GM21786 (cell line): ENCODE measurements around the gene FUS.

Experiments
- ATAC-seq: cut with Tn5 transposase; IDR thresholded peaks from one replicate; pipeline ENCODE4 v1.9.1; 2021; ENCODE audit not compliant: unreplicated experiment

Gene FUS

DNA sequence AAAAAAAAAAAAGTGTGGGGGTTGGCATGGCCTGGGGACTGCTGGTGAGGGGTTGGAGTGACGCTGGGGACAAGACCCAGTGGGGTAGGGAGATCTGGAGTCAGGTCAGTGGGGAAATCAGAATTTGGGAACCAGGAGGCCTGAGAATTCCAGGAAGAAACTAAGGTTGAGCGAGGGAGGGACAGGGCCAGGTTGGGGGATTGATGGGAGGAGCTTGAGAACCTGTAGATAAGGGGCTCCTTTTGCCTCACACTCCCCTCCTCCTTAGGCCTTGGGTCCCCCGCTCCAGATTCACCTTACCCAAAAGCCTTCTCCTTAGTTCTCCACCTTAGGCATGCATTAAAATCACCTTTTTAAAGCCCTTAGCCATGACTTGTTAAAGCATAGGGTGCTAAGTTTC lies 45.3 kb downstream of the FUS start:
- no peak for ATAC-seq

DNA sequence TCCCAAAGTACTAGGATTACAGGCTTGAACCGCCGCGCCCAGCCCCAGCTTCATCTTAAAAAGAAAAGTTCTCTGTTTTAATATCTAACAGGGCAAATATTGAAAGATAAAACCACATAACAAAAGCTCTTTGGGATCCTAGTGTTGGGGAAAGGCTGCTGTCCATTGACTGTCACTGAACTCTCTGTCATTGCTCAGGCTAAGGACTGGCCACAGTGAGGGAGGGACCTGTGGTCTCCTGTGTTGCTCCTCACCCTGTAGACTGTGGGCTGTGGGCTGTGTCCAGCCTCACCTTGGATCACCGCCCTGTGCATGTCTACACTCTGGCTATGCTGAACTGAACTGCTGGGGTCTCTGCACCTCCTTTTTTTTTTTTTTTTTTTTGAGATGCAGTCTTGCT lies 48.3 kb downstream of the FUS start:
- no peak for ATAC-seq

DNA sequence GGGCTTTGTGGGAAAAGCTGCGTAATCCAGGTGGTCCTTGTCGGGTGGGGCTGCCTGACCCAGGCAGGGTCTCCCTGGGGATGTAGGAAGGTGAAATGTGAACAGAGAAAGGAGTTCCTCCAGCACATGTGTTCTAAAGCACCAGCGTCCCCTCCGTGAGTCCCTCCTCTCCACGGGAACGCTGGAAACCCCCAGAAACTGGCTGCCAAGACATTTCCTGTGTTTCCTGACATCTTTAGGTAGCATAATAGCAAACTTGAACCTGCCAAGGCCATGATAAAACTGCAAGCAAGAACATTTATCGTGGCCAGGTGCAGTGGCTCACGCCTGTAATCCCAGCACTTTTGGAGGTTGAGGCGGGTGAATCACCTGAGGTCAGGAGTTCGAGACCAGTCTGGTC lies 49.6 kb downstream of the FUS start:
- no peak for ATAC-seq

DNA sequence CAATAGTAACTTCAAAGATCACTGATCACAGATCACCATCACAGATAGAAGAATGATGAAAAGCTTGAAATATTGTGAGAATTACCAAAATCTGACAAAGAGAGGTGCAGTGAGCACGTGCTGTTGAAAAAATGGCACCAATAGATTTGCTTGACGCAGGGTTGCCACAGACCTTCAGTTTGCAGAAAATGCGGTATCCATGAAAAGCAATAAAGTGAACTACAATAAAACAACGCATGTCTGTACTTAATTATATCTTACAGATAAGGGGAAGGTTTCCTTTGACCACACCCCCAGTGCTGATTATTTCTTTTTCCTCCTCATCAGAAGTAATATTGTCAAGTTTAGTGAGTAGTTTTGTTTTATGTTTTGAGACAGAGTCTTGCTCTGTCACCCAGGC lies 58.1 kb downstream of the FUS start:
- no peak for ATAC-seq
